Stimulated activated naive CD8-positive, alpha-beta T cell treated with anti-CD3 and anti-CD28 coated beads, Interleukin-15, Interleukin-2, amounts not matched to agents 100 ng/mL and 50 ng/mL, for 24 hours (primary cell): ENCODE data around the gene CCNK.

Experiments
- H3K27ac Mint-ChIP-seq: one replicate; pipeline ENCODE4 v1.8.0; 2021; ENCODE audit warnings: mild to moderate bottlenecking, mixed read lengths
- H3K27me3 Mint-ChIP-seq: one replicate; pipeline ENCODE4 v1.8.0; 2021; ENCODE audit warnings: mixed read lengths
- H3K36me3 Mint-ChIP-seq: one replicate; pipeline ENCODE4 v1.8.0; 2021; ENCODE audit warnings: low read depth, mixed read lengths
- H3K4me1 Mint-ChIP-seq: one replicate; pipeline ENCODE4 v1.8.0; 2021; ENCODE audit warnings: low read depth, mixed read lengths
- H3K4me3 Mint-ChIP-seq: one replicate; pipeline ENCODE4 v1.8.0; 2021; ENCODE audit warnings: mild to moderate bottlenecking, mixed read lengths
- H3K9me3 Mint-ChIP-seq: one replicate; pipeline ENCODE4 v1.8.0; 2021; ENCODE audit warnings: mixed read lengths

Gene CCNK

DNA sequence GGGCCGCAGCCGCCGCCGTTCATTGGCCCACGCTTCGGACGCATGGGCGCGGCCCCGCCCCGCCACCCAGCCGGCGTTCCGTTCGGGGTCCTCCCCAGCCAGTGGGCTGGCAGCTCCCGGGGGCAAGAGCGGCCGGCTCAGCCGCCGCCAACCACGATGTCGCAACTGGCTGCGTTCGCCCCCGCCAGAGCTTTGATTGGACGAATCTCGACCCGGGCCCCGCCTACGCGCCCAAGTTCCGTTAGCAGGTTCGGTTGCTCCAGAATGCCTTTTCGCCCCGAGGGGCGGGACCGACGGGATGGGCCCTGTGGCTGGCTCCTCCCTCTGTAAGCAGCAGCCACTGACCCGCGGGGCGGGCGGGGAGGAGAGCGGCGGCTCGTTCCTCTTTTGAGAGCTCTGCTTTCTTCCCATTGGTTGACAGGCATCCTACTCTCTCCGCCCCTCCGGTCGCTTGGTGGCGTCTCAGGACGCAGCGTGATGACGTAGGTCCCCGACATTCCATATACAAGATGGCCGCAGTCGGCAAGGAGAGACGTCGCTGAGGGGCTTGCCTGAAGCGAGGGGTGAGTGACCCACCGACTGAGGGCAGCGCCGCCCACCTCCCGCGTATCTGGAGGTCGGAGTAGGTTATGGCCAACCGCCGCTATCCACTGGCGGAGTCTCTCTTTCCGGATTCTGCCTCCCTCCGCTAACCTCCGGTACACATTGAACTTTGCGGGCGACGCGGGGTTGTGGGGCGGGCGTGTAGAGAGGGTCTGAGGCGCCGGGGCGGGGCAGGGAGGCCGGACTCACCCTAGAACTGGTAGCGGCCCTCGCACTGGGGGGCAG, at the start of gene CCNK:
Gene CCNK, plus strand, starts transcription at position 493 of the 828 bp plus-strand sequence. CDS start 11,269 bp downstream, outside the sequence.
- Mint-ChIP-seq H3K27ac (peak within 1 kb of the TSS; percentile 91), H3K27me3 (no peaks in the 10 kb centered on the region), H3K4me1 (peaks cover 56% of the 10 kb centered on the region), H3K9me3 (no peaks in the 10 kb centered on the region), H3K36me3 (no peaks in the 10 kb centered on the region), H3K4me3 (peak within 1 kb of the TSS; percentile 98)

DNA sequence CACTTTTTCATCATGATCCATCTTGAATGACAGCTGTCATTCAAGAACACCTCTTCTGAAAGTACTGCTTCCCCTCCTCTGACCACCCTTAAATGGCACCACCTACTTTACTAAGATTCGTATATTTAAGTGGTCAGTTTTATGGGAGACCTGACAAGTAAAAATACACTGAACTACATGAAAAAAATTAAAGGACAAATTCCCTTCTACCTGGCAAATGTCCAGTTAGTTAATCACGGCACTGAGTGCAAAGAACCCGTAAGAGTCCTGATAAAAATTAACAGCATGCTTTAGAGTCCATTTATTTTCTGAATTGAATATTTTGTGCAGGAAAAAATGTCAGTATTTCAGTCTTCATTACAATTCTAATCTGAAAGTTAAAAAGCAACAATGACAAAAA, 49.2 kb upstream of the CCNK start:
- H3K4me1 Mint-ChIP-seq = peaks cover 18% of the 10 kb centered on the region
- no peak overlapping the region for H3K27ac Mint-ChIP-seq
- no peaks in the 10 kb centered on the region for H3K9me3 Mint-ChIP-seq
- no peak overlapping the region for H3K4me3 Mint-ChIP-seq
- peaks cover 75% of the 10 kb centered on the region for H3K36me3 Mint-ChIP-seq
- H3K27me3 Mint-ChIP-seq = no peaks in the 10 kb centered on the region

DNA sequence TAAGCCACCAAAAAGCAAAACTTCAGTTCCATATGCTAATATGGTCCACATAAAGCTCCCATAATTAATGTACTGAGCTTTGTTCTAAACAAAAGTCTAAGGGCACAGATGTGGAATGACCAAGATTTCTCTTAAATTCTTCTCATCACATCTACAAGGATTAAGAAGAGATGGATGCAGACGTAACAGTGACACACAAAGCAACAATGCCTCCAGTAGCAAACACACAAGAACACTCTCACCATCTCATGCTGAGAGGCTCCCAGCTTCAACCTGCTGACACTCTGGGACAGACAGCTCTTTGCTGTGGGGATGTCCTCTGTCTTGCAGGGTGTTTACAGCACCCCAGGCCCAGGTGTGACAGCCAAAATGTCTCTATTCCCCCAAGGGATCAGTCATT, 48.7 kb upstream of the CCNK start:
- Mint-ChIP-seq H3K4me1 (peaks cover 23% of the 10 kb centered on the region), H3K4me3 (no peak overlapping the region), H3K9me3 (no peaks in the 10 kb centered on the region), H3K36me3 (peaks cover 79% of the 10 kb centered on the region), H3K27ac (no peak overlapping the region), H3K27me3 (no peaks in the 10 kb centered on the region)

DNA sequence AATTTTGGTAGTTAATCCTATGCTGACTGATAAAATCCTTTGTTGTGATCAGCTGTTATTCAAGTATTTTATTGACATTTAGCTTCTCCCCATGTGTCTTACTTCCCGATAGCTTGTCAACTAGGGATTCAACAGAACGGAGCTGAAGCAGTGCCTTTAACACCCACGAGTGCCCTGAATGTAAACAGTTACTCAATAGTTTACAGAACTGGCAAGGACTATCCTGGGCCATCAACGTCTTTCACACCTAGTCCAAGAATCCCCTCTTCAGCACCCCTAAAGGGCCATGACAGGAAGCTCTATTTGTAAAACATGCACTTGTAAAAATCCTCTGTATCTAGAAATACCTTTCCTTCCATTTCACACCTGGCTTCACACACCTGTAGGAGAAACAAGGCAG, 45.9 kb upstream of the CCNK start:
- H3K36me3 Mint-ChIP-seq = peaks cover 66% of the 10 kb centered on the region
- peaks cover 34% of the 10 kb centered on the region for H3K4me1 Mint-ChIP-seq
- H3K27ac Mint-ChIP-seq = no peak overlapping the region
- no peaks in the 10 kb centered on the region for H3K27me3 Mint-ChIP-seq
- no peak overlapping the region for H3K4me3 Mint-ChIP-seq
- no peaks in the 10 kb centered on the region for H3K9me3 Mint-ChIP-seq

DNA sequence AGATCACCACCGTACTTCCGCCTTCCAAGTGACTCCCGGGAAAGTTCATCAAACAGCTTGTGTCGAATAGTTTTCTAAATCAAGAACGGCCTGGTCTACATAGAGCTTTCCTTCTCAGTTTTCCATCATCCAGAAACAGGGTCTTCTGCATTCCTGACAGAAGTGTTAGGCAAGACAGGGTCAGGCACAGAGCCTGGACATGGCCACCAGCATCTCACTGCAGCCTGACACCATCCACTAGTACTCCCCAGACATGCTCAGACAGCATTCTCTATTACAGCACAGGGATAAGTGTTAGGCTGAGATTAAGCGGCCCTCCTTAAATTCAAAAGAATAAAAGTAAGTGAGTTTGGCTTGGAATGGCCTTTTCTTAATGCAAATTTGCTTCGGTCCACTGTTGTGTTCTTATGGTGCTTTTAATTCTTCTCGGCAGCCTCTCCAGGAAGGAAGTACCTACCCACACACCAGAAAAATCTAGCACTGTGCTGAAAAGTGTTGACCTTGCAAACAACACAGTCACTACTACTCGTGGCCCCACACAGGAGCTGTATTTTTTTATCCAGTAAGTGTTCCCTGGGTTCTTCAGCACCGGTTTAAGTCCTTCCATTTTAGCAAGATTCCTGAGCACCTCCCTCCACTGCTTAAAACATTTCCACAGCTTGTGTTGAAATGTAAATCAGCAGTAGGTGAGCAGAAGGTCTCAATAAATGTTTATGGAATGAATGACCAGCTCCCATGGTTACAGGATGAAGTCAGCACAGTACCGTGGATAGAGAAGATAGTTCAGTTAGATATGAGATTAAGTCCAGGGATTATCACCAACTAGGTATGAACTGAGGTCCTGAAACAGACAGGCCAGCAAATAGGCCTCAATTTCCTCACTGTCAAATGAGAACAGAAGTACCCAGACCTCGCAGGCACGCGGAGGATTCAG, 44.7 kb upstream of the CCNK start:
- Mint-ChIP-seq H3K36me3 (peaks cover 61% of the 10 kb centered on the region), H3K4me1 (peaks cover 32% of the 10 kb centered on the region), H3K4me3 (no peak overlapping the region), H3K27ac (peak overlapping the region; percentile 78), H3K9me3 (no peaks in the 10 kb centered on the region), H3K27me3 (no peaks in the 10 kb centered on the region)

DNA sequence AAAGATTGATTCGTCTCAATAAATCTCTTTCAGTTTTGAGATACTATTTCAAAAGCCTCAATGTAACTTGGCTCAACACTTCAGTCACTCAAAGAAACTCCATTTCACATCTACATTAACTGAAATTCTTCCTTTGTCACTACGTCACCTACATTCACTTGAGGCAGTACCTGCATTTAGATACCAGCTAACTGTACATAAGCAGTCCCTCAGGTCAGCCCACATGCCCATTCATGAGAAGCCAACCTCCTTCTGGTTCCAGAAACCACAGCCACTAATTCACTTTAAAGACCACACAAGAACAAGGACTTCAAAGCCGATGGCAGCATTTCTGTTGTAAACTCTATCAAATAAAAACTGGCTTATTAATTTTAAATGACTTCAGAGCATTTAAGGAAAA, 43.5 kb upstream of the CCNK start:
- no peaks in the 10 kb centered on the region for H3K27me3 Mint-ChIP-seq
- peak overlapping the region; percentile 78 for H3K27ac Mint-ChIP-seq
- peaks cover 41% of the 10 kb centered on the region for H3K4me1 Mint-ChIP-seq
- no peak overlapping the region for H3K4me3 Mint-ChIP-seq
- no peaks in the 10 kb centered on the region for H3K9me3 Mint-ChIP-seq
- H3K36me3 Mint-ChIP-seq = peaks cover 58% of the 10 kb centered on the region

DNA sequence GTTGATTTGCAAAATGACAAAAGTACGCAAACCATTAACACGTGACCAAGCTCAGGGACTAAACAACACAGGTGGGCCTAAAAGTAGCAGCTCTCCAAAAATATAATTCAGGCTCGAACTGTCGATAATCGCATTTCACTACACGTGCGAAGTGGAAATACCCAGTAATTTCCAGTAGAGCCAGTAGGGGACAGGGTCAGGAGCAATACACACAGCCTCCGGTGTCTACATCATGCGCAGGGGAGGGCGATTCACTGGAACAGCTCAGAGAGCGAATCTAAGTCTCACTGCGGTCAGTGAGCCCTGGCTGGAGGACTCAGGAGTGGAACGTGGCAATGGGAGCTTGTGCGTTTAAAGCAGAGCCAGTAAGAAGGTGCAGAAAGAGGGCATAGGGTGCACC, 40.9 kb upstream of the CCNK start:
- H3K36me3 Mint-ChIP-seq = peaks cover 59% of the 10 kb centered on the region
- no peak overlapping the region for H3K4me3 Mint-ChIP-seq
- no peaks in the 10 kb centered on the region for H3K9me3 Mint-ChIP-seq
- H3K4me1 Mint-ChIP-seq = peaks cover 41% of the 10 kb centered on the region
- no peaks in the 10 kb centered on the region for H3K27me3 Mint-ChIP-seq
- no peak overlapping the region for H3K27ac Mint-ChIP-seq

DNA sequence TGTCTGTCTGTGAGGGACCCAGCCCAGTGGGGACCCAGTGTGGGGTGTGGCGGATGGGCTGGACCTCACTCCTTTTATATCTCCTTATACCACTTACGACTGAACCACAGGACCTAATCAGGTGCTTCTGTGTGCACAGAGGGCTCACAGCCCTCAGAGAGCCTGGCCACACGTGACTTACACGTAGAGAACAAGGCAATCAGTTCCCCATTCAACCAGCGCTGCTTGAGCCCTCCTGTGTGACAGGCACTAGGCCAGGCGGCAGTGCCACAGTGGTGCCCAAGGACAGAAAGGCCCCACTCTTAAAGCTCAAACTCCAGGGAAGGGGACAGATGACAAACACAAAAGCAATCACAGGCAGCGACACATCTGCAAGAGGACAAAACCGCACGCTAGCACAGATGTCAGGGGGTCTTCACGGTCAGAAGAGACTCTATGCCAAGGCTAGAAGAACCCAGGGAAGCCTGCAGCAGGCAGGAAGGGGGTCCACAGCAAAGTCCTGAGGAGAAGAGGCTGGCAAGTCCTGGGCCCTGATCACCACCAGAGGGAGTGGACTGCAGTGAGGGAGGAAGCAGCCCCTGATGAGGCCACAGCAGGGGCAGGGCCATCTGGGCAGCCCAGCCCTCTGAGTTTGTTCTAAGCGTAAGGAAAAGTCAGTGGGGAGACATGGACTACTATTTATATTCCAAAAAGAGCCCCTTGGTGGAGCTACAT, 39.9 kb upstream of the CCNK start:
- H3K4me1 Mint-ChIP-seq = peaks cover 36% of the 10 kb centered on the region
- H3K9me3 Mint-ChIP-seq = no peaks in the 10 kb centered on the region
- peaks cover 49% of the 10 kb centered on the region for H3K36me3 Mint-ChIP-seq
- no peak overlapping the region for H3K4me3 Mint-ChIP-seq
- H3K27me3 Mint-ChIP-seq = no peaks in the 10 kb centered on the region
- no peak overlapping the region for H3K27ac Mint-ChIP-seq

DNA sequence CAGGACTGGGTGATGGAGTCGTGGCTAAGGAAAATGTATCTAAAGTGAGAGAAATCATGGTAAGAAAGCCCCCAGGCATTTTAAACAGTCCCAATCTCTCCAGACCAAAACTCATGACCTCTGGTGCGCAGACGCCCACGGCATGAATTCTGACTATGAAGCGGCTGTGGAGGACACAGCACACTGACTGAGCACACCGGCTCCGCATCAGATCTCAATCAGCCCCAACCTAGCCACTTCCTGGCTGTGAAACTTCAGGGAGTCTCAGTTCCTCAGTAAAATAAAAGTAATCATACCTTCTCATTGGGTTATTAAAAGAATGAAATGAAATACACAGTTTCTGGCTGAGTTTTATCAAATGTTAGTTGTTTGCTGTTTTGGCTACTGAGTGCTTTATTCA, 39.3 kb upstream of the CCNK start:
- H3K4me3 Mint-ChIP-seq = no peak overlapping the region
- H3K27ac Mint-ChIP-seq = no peak overlapping the region
- H3K27me3 Mint-ChIP-seq = no peaks in the 10 kb centered on the region
- peaks cover 31% of the 10 kb centered on the region for H3K4me1 Mint-ChIP-seq
- no peaks in the 10 kb centered on the region for H3K9me3 Mint-ChIP-seq
- H3K36me3 Mint-ChIP-seq = peaks cover 48% of the 10 kb centered on the region

DNA sequence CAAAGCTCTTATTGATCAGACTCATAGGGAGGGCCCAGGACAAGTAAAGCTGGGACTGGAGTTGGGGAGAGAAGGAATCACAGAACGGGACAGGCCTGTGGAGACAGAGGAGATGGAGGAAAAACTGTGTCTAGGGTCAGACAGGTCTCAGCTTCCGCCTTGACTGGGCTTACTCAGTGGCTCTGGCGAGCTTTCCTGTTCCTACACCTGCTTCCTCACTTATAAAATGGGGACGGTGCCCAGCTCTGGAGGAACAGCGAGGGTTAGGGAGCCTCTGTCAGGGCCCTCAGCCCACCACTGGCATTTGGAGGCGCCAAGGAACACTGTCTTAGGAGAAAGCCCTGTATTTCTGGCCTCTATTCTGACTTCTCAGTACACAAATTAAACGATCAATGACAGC, 35.3 kb upstream of the CCNK start:
- H3K4me3 Mint-ChIP-seq = no peak overlapping the region
- no peak overlapping the region for H3K27ac Mint-ChIP-seq
- H3K9me3 Mint-ChIP-seq = no peaks in the 10 kb centered on the region
- H3K36me3 Mint-ChIP-seq = peaks cover 58% of the 10 kb centered on the region
- H3K4me1 Mint-ChIP-seq = peaks cover 10% of the 10 kb centered on the region
- no peaks in the 10 kb centered on the region for H3K27me3 Mint-ChIP-seq

DNA sequence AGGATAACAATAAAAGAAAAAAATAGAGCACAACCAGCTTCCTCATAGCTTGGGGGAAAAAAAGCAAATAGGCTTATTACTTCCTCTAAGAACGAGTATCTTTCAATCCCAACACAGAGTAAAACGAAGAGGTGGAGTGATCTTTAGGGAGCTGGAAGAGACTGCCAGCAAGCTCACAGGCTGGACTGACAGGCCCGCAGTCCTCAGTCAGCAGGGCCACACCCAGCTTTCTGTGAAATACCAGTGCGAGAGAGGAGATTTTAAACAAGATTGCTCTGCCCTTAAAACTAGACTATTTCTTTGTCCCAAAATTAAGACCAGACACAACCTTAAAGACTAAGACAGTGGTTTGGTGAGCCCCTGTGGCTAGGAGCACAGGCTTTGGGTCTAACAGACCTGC, 33.5 kb upstream of the CCNK start:
- Mint-ChIP-seq H3K36me3 (peaks cover 60% of the 10 kb centered on the region), H3K4me3 (no peak overlapping the region), H3K4me1 (no peaks in the 10 kb centered on the region), H3K27me3 (no peaks in the 10 kb centered on the region), H3K27ac (no peak overlapping the region), H3K9me3 (no peaks in the 10 kb centered on the region)

DNA sequence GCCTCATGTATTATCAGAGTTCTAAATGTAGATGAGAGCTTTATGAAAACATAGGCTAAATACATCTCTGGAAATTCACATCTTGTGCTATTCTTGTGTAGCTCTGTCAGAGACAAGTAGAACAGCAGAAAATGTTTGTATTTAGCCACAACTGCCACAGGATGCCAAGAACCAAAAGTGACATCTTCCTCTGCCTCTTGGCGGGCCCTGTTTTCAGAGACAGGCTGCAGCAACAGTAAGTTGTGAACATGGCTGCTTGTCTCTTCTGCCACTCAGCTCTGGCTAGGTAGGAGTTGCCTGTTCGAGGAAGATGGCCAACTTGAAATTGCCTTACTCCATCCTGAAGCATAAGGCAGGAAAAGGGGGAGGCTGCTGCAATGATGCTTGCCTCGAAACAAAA, 30.9 kb upstream of the CCNK start:
- Mint-ChIP-seq H3K9me3 (no peaks in the 10 kb centered on the region), H3K27me3 (no peaks in the 10 kb centered on the region), H3K27ac (no peak overlapping the region), H3K36me3 (peaks cover 55% of the 10 kb centered on the region), H3K4me1 (no peaks in the 10 kb centered on the region), H3K4me3 (no peak overlapping the region)

DNA sequence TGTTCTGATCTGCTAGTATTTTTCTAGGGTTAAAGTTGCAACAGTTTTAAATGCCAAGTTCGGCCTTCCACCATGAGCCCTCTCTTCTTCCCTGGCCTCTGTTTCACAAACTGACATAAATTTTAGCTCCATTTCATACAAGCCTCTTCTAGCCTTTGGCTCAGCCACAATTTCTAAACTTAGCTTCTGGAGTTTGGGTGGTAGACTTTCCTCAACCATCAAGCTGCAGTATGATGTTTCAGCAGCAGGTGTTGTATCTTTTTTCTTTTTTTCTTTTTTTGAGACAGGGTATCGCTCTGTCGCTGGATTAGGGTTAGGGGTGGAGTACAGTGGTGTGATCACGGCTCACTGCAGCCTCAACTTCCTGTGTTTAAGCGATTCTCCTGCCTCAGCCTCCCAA, 30.0 kb upstream of the CCNK start:
- H3K27ac Mint-ChIP-seq = peak overlapping the region; percentile 36
- H3K27me3 Mint-ChIP-seq = no peaks in the 10 kb centered on the region
- peaks cover 56% of the 10 kb centered on the region for H3K36me3 Mint-ChIP-seq
- no peak overlapping the region for H3K4me3 Mint-ChIP-seq
- no peaks in the 10 kb centered on the region for H3K9me3 Mint-ChIP-seq
- no peaks in the 10 kb centered on the region for H3K4me1 Mint-ChIP-seq

DNA sequence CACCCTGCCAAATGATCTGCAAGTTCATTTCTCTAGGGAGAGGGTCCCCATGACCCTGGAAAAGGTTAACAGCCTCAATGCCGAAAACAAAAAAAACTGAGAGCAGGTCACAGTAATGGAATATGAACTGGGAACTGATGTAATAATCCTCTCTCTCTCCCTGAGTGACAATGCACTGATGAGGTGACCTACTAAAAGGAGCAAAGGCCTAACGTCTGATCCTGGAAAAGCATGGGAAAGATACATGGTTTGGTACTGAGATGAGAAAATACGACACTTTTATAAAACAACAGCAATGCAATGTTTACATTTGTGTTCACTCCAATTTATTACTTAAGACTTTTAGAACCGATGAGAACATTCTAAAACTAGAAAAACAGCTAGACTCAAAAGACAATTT, 28.2 kb upstream of the CCNK start:
- no peaks in the 10 kb centered on the region for H3K9me3 Mint-ChIP-seq
- H3K4me1 Mint-ChIP-seq = no peaks in the 10 kb centered on the region
- H3K4me3 Mint-ChIP-seq = no peak overlapping the region
- H3K27ac Mint-ChIP-seq = no peak overlapping the region
- H3K36me3 Mint-ChIP-seq = peaks cover 55% of the 10 kb centered on the region
- no peaks in the 10 kb centered on the region for H3K27me3 Mint-ChIP-seq

DNA sequence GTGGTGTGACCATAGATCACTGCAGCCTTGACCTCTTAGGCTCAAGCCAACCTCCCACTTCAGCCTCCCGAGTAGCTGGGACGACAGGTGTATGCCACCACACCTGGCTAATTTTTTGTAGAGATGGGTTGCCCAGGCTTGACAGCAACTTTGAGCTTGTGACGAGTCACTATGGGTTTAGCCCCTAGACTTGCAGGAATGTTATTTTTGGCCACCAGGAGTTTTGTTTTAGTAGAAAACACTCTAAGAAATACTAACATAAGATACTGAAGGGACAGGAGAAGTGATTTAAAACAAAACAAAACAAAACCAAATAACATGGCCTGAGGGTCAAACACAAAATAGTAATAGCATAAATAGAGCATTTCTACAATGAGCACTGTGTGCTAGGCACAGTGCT, 27.0 kb upstream of the CCNK start:
- no peak overlapping the region for H3K4me3 Mint-ChIP-seq
- H3K27me3 Mint-ChIP-seq = no peaks in the 10 kb centered on the region
- no peak overlapping the region for H3K27ac Mint-ChIP-seq
- H3K9me3 Mint-ChIP-seq = no peaks in the 10 kb centered on the region
- no peaks in the 10 kb centered on the region for H3K4me1 Mint-ChIP-seq
- H3K36me3 Mint-ChIP-seq = peaks cover 50% of the 10 kb centered on the region
